Esophagus squamous epithelium (tissue), 4 donors: Measurements from ENCODE around the gene INPP4B.

Experiments used
- POLR2A ChIP-seq, 4 donors: fragments of 450-650 bp; IDR thresholded peaks; one replicate each; pipeline ENCODE4 v1.6.1; 2017; ENCODE audit warnings: antibody characterized with exemption in 4 of 4, mild to moderate bottlenecking in 4 of 4, moderate library complexity in 3 of 4
- TF ChIP-seq, protein P1 (sequence below), 6 experiments: fragments of 450-650 bp in 4 of 6; fragments of 200-600 bp in 2 of 6; sonication (generic) in 2 of 6; IDR thresholded peaks; one replicate each; pipeline ENCODE4 v1.5.1; 2016 to 2019; ENCODE audit warnings: antibody characterized with exemption in 6 of 6, mild to moderate bottlenecking in 4 of 6, moderate library complexity in 4 of 6

- TF ChIP-seq POLR2A (IDR thresholded peaks at IDR 0.05): no peak
- TF ChIP-seq, protein P1, sequence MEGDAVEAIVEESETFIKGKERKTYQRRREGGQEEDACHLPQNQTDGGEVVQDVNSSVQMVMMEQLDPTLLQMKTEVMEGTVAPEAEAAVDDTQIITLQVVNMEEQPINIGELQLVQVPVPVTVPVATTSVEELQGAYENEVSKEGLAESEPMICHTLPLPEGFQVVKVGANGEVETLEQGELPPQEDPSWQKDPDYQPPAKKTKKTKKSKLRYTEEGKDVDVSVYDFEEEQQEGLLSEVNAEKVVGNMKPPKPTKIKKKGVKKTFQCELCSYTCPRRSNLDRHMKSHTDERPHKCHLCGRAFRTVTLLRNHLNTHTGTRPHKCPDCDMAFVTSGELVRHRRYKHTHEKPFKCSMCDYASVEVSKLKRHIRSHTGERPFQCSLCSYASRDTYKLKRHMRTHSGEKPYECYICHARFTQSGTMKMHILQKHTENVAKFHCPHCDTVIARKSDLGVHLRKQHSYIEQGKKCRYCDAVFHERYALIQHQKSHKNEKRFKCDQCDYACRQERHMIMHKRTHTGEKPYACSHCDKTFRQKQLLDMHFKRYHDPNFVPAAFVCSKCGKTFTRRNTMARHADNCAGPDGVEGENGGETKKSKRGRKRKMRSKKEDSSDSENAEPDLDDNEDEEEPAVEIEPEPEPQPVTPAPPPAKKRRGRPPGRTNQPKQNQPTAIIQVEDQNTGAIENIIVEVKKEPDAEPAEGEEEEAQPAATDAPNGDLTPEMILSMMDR (IDR thresholded peaks at IDR 0.05): no peak
Measured at GRCh38 chr4:142021761-142022160, 824.3 kb downstream of the INPP4B start.
